Endothelial cell (in vitro differentiated cells): ENCODE results near the gene PDZD2. TPM values are rescaled to one million over a fixed set of nuclear protein-coding genes. Genes with fewer than 3 reads are reported as not detected.

ENCODE experiments used
- DNase-seq: peaks from one replicate; pipeline ENCODE4 v3.0.0; 2021; ENCODE audit warnings: low spot score
- H3K27ac Mint-ChIP-seq: one replicate; pipeline ENCODE4 v1.8.0; 2021; ENCODE audit warnings: mixed read lengths, inconsistent platforms; ENCODE audit not compliant: unreplicated experiment
- H3K27me3 Mint-ChIP-seq: one replicate; pipeline ENCODE4 v1.8.0; 2021; ENCODE audit warnings: mild to moderate bottlenecking, moderate library complexity, mixed read lengths, inconsistent platforms; ENCODE audit not compliant: unreplicated experiment
- H3K36me3 Mint-ChIP-seq: one replicate; pipeline ENCODE4 v1.8.0; 2021; ENCODE audit warnings: mild to moderate bottlenecking, low read depth, mixed read lengths, inconsistent platforms; ENCODE audit not compliant: unreplicated experiment
- H3K4me1 Mint-ChIP-seq: one replicate; pipeline ENCODE4 v1.8.0; 2021; ENCODE audit warnings: mild to moderate bottlenecking, mixed read lengths, inconsistent platforms; ENCODE audit not compliant: unreplicated experiment
- H3K4me3 Mint-ChIP-seq: one replicate; pipeline ENCODE4 v1.8.0; 2021; ENCODE audit warnings: mild to moderate bottlenecking, mixed read lengths, inconsistent platforms; ENCODE audit not compliant: unreplicated experiment
- H3K9me3 Mint-ChIP-seq: one replicate; pipeline ENCODE4 v1.8.0; 2021; ENCODE audit warnings: mixed read lengths, inconsistent platforms; ENCODE audit not compliant: unreplicated experiment
- CTCF ChIP-seq: fragments of 200-600 bp; sonication (generic); IDR thresholded peaks from one replicate; pipeline ENCODE4 v1.5.0; 2021; ENCODE audit warnings: antibody characterized with exemption; ENCODE audit not compliant: unreplicated experiment
- microRNA-seq: library from miRNA; unstranded; fragments of <30 nt; microRNA quantifications from one replicate; pipeline ENCODE4, GENCODE V29; 2020; ENCODE audit not compliant: unreplicated experiment
- total RNA-seq: library from RNA; stranded (reverse); fragmentation: NEBNext Ultra II Directional; extraction: Animal tissue kit (Norgen Biotek cat#: 25700); gene quantifications from one replicate; pipeline ENCODE4 v1.2.1, GENCODE V29; 2021; ENCODE audit not compliant: unreplicated experiment

Gene PDZD2
- total RNA-seq, 1 donor from 2014 or later = 71.1 TPM

GRCh38 chr5:32158679-32158975, 519.7 kb downstream of the PDZD2 start:
- no peaks in the 10 kb centered on the region for H3K9me3 Mint-ChIP-seq

GRCh38 chr5:32159328-32160072, 520.6 kb downstream of the PDZD2 start:
- Mint-ChIP-seq H3K4me3 (no peak overlapping the region), H3K9me3 (no peaks in the 10 kb centered on the region), H3K4me1 (peaks cover 5% of the 10 kb centered on the region)

More at GRCh38 chr5:32158679-32158975, 519.7 kb downstream of the PDZD2 start:
- H3K27ac Mint-ChIP-seq = no peak overlapping the region
- peaks cover 13% of the 10 kb centered on the region for H3K4me1 Mint-ChIP-seq
- DNase-seq = no peak
- H3K36me3 Mint-ChIP-seq = peaks cover 10% of the 10 kb centered on the region
- no peak for TF ChIP-seq CTCF
- H3K27me3 Mint-ChIP-seq = no peaks in the 10 kb centered on the region
- no peak overlapping the region for H3K4me3 Mint-ChIP-seq

GRCh38 chr5:32160228-32160627, 521.3 kb downstream of the PDZD2 start:
- Mint-ChIP-seq H3K27ac (no peak overlapping the region), H3K4me3 (no peak overlapping the region), H3K27me3 (no peaks in the 10 kb centered on the region), H3K4me1 (peaks cover 3% of the 10 kb centered on the region), H3K9me3 (no peaks in the 10 kb centered on the region), H3K36me3 (peaks cover 9% of the 10 kb centered on the region)
- DNase-seq = no peak
- no peak for TF ChIP-seq CTCF

More at GRCh38 chr5:32159328-32160072, 520.6 kb downstream of the PDZD2 start:
- H3K27me3 Mint-ChIP-seq = no peaks in the 10 kb centered on the region
- DNase-seq = no peak
- H3K36me3 Mint-ChIP-seq = peaks cover 12% of the 10 kb centered on the region
- no peak overlapping the region for H3K27ac Mint-ChIP-seq
- TF ChIP-seq CTCF = no peak

Small RNA genes lying within 50 kb of the gene (microRNA-seq; reads per million reads assigned to microRNA genes)
- gene MIR4279 = not detected

Other genes starting within 250 kb of the PDZD2 start
- gene DROSHA, start 107.0 kb upstream of the PDZD2 start, total RNA-seq = 98.2 TPM
- 26.0 TPM for gene C5orf22, start 106.8 kb upstream of the PDZD2 start, total RNA-seq